SKM-1 (cell line): ENCODE measurements around the gene BTNL9.
"Not testable (repeated sequence)": the region's sequence is repeated elsewhere in the genome, so short reads cannot be mapped to it uniquely, and the experiment has no call there.

Experiments
- DNase-seq: peaks from one replicate; lab custom pipeline; 2025; ENCODE audit not compliant: unreplicated experiment; lab: John Stamatoyannopoulos, UW

Gene BTNL9

GRCh38 chr5:181060924-181061323, 20.9 kb downstream of the BTNL9 start:
- no peak for DNase-seq

GRCh38 chr5:181061645-181062044, 21.6 kb downstream of the BTNL9 start:
- no peak for DNase-seq

- no peak for DNase-seq
These were observed 22.6 kb downstream of the BTNL9 start for GRCh38 chr5:181062631-181063030.

- DNase-seq: no peak
These were observed 23.4 kb downstream of the BTNL9 start for GRCh38 chr5:181063514-181063913.

- no peak for DNase-seq
These were observed 24.9 kb downstream of the BTNL9 start for GRCh38 chr5:181064987-181065386.

- DNase-seq: no peak
These were observed 29.9 kb downstream of the BTNL9 start for GRCh38 chr5:181069767-181070491.

GRCh38 chr5:181070523-181070922, 30.5 kb downstream of the BTNL9 start:
- no peak for DNase-seq

- no peak for DNase-seq
These were observed 31.2 kb downstream of the BTNL9 start for GRCh38 chr5:181071257-181071656.

- DNase-seq: no peak
These were observed 36.9 kb downstream of the BTNL9 start for GRCh38 chr5:181076920-181077319.

- no peak for DNase-seq
These were observed 41.9 kb downstream of the BTNL9 start for GRCh38 chr5:181081989-181082388.

GRCh38 chr5:181084621-181085195, 44.6 kb downstream of the BTNL9 start:
- DNase-seq: no peak

- DNase-seq: no peak
These were observed 46.2 kb downstream of the BTNL9 start for GRCh38 chr5:181086026-181086883.

GRCh38 chr5:181086884-181087205, 46.8 kb downstream of the BTNL9 start:
- no peak for DNase-seq

GRCh38 chr5:181087309-181087708, 47.2 kb downstream of the BTNL9 start:
- DNase-seq: no peak

GRCh38 chr5:181088289-181088688, 48.2 kb downstream of the BTNL9 start:
- no peak for DNase-seq

GRCh38 chr5:181092428-181092827, 52.4 kb downstream of the BTNL9 start:
- DNase-seq: no peak

- DNase-seq: not testable (repeated sequence)
These were observed 55.1 kb downstream of the BTNL9 start for GRCh38 chr5:181095162-181095561.

GRCh38 chr5:181096721-181097382, 56.8 kb downstream of the BTNL9 start:
- not testable (repeated sequence) for DNase-seq

GRCh38 chr5:181097383-181097753, 57.3 kb downstream of the BTNL9 start:
- not testable (repeated sequence) for DNase-seq

- not testable (repeated sequence) for DNase-seq
These were observed 57.9 kb downstream of the BTNL9 start for GRCh38 chr5:181097759-181098491.
